Calu3 (cell line): ENCODE measurements around the gene GREM1. TPM values are rescaled to one million over a fixed set of nuclear protein-coding genes. Genes with fewer than 3 reads are reported as not detected.

Experiments used
- BruUV-seq: library from RNA; stranded (reverse); fragments of 400-500 nt; replicated peaks from 2 replicates; lab custom pipeline; 2021; lab: Mats Ljungman, UMichigan
- CTCF ChIA-PET: fragments of 300-600 bp; sonication (Branson Sonifier 250); formaldehyde crosslinking; loops from one replicate; lab custom pipeline; 2022; ENCODE audit warnings: antibody characterized with exemption; lab: Charles Lee
- DNase-seq: peaks from one replicate; pipeline ENCODE4 v3.0.0; 2022
- H3K27ac Mint-ChIP-seq: one replicate; pipeline ENCODE4 v1.8.0; 2022; ENCODE audit warnings: mixed read lengths; ENCODE audit not compliant: unreplicated experiment
- H3K27me3 Mint-ChIP-seq: one replicate; pipeline ENCODE4 v1.8.0; 2022; ENCODE audit warnings: mixed read lengths; ENCODE audit not compliant: unreplicated experiment
- H3K36me3 Mint-ChIP-seq: one replicate; pipeline ENCODE4 v1.8.0; 2022; ENCODE audit warnings: mild to moderate bottlenecking, moderate library complexity, mixed read lengths; ENCODE audit not compliant: insufficient read depth, unreplicated experiment
- H3K4me1 Mint-ChIP-seq: one replicate; pipeline ENCODE4 v1.8.0; 2022; ENCODE audit warnings: mild to moderate bottlenecking, low read depth, mixed read lengths; ENCODE audit not compliant: unreplicated experiment
- H3K4me3 Mint-ChIP-seq: one replicate; pipeline ENCODE4 v1.8.0; 2022; ENCODE audit warnings: mild to moderate bottlenecking, low read depth, moderate library complexity, mixed read lengths; ENCODE audit not compliant: unreplicated experiment
- H3K9me3 Mint-ChIP-seq: one replicate; pipeline ENCODE4 v1.8.0; 2022; ENCODE audit warnings: low read depth, mixed read lengths; ENCODE audit not compliant: unreplicated experiment
- CTCF ChIP-seq: fragments of 200-600 bp; IDR thresholded peaks from one replicate; pipeline ENCODE4 v1.8.0; 2022; ENCODE audit warnings: antibody characterized with exemption; ENCODE audit not compliant: unreplicated experiment
- intact Hi-C: fragments of 100-400 bp; cut with micrococcal nuclease; formaldehyde crosslinking; loops from one replicate; pipeline ENCODE4 v1.10.0; 2022; ENCODE audit not compliant: unreplicated experiment
- total RNA-seq: library from RNA; stranded (reverse); gene quantifications from 2 replicates; pipeline ENCODE4 v1.2.3, GENCODE V29; 2022

The GREM1 gene
- total RNA-seq, 1 experiment from 2014 or later: not detected

DNA sequence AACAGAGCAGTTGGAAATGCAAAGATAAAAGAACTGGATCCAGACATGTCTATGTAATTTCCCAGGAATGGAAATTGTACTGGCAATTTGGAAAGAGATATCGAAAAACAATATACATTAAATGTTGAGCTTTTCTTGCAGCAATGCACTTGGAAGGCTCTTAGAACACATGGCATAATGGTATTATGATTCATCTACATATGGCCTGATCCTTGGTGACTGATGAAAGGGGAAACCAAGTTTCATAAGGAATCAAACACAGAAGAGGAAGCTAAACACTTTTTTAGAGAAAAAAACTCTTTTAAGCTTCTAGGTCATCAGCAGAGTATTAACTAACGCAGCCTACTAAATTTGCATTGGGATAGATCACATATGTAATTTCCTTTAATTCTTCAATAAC lies 12.4 kb upstream of the GREM1 start:
- BruUV-seq: no TSS peak
- DNase-seq: no peak
- Mint-ChIP-seq H3K4me3 (no peak overlapping the region), H3K36me3 (no peaks in the 10 kb centered on the region), H3K27me3 (no peaks in the 10 kb centered on the region), H3K27ac (no peak overlapping the region), H3K9me3 (no peaks in the 10 kb centered on the region), H3K4me1 (no peaks in the 10 kb centered on the region)
- intact Hi-C loops: no loop called here
- CTCF ChIA-PET: no interaction called here
- no peak for TF ChIP-seq CTCF

DNA sequence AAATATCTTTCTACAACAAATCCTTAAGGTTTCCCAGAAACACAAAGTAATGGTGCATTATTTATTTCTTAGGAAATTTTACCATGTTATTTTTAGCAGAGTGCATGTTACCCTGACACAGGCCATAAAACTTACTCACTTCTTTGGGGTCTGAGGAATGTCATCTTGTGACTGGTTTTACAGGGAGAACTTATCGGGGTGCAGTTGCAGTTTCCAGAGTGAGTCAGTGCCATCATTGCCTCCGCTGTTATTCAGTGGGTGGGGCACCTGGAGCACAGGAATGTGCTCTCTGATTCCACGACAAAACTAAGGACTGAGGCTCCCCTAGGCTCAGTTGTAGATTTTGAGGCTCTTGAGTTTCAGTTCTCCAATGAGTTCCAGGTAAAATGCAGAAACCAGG lies 11.1 kb upstream of the GREM1 start:
- CTCF ChIA-PET: no interaction called here
- no TSS peak for BruUV-seq
- H3K27ac Mint-ChIP-seq: no peak overlapping the region
- no peaks in the 10 kb centered on the region for H3K36me3 Mint-ChIP-seq
- H3K9me3 Mint-ChIP-seq: no peaks in the 10 kb centered on the region
- no peaks in the 10 kb centered on the region for H3K27me3 Mint-ChIP-seq
- DNase-seq: no peak
- no peak overlapping the region for H3K4me3 Mint-ChIP-seq
- H3K4me1 Mint-ChIP-seq: no peaks in the 10 kb centered on the region
- intact Hi-C loops: no loop called here
- no peak for TF ChIP-seq CTCF

DNA sequence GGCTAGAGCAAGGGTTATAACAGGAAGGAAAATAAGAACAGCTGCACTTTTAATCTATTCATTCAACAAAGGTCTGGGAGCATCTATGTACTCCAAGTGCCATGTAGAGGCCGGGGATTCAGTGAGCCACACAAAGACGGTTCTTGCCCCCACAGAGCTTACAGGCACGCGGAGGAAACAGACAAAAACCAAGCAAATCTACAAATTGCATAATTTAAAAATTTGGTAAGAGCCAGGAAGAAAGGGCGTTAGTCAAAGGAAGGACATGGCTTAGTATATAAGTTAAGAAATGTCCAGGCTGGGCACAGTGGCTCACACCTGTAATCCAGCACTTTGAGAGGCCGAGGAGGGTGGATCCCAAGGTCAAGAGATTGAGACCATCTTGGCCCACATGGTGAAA lies 10.4 kb upstream of the GREM1 start:
- H3K4me3 Mint-ChIP-seq: no peak overlapping the region
- intact Hi-C loops: no loop called here
- no peak for DNase-seq
- no peak for TF ChIP-seq CTCF
- H3K36me3 Mint-ChIP-seq: no peaks in the 10 kb centered on the region
- H3K27ac Mint-ChIP-seq: no peak overlapping the region
- BruUV-seq: no TSS peak
- CTCF ChIA-PET: no interaction called here
- H3K4me1 Mint-ChIP-seq: no peaks in the 10 kb centered on the region
- H3K27me3 Mint-ChIP-seq: no peaks in the 10 kb centered on the region
- no peaks in the 10 kb centered on the region for H3K9me3 Mint-ChIP-seq

GRCh38 chr15:32709295-32710033 lies 8.3 kb upstream of the GREM1 start:
- no TSS peak for BruUV-seq
- Mint-ChIP-seq H3K36me3 (no peaks in the 10 kb centered on the region), H3K27ac (no peak overlapping the region), H3K9me3 (no peaks in the 10 kb centered on the region), H3K27me3 (no peaks in the 10 kb centered on the region), H3K4me1 (no peaks in the 10 kb centered on the region), H3K4me3 (no peak overlapping the region)
- DNase-seq: no peak
- no peak for TF ChIP-seq CTCF
- intact Hi-C loops: no loop called here
- CTCF ChIA-PET: no interaction called here
